Lower lobe of right lung (tissue), 2 donors: ENCODE measurements around the gene NRXN2. TPM values are rescaled to one million over a fixed set of nuclear protein-coding genes. Genes with fewer than 3 reads are reported as not detected.
"Not testable (repeated sequence)": the region's sequence is repeated elsewhere in the genome, so short reads cannot be mapped to it uniquely, and the experiment has no call there.

Source experiments
- ATAC-seq, 2 donors: fragments of 200-7000 bp; cut with Tn5 transposase; one replicate each; pipeline ENCODE4 v1.9.1; 2020 to 2022; ENCODE audit warnings: mild to moderate bottlenecking in 2 of 2, moderate library complexity in 2 of 2
- DNase-seq: peaks from one replicate; pipeline ENCODE4 v3.0.0-alpha.2; 2020
- H3K27ac ChIP-seq: fragments of 200-600 bp; one replicate; pipeline ENCODE4 v1.8.0; 2022
- H3K27me3 ChIP-seq: fragments of 200-600 bp; one replicate; pipeline ENCODE4 v1.8.0; 2022; ENCODE audit warnings: low read depth
- H3K36me3 ChIP-seq: fragments of 200-600 bp; one replicate; pipeline ENCODE4 v1.8.0; 2022; ENCODE audit warnings: mild to moderate bottlenecking
- H3K4me1 ChIP-seq: fragments of 200-600 bp; one replicate; pipeline ENCODE4 v1.8.0; 2022
- H3K4me3 ChIP-seq: fragments of 200-600 bp; one replicate; pipeline ENCODE4 v1.8.0; 2022; ENCODE audit warnings: mild to moderate bottlenecking
- H3K9me3 ChIP-seq: fragments of 200-600 bp; one replicate; pipeline ENCODE4 v1.8.0; 2022
- CTCF ChIP-seq: fragments of 200-600 bp; IDR thresholded peaks from one replicate; pipeline ENCODE4 v1.8.0; 2022; ENCODE audit warnings: antibody characterized with exemption, mild to moderate bottlenecking
- intact Hi-C: fragments of 100-400 bp; cut with DNase I; formaldehyde crosslinking; loops from one replicate; pipeline ENCODE4 v1.11.0; 2022
- total RNA-seq: library from RNA; stranded (reverse); fragmentation: NEBNext Ultra II Directional; extraction: Animal tissue kit (Norgen Biotek cat#: 25700); gene quantifications from one replicate; pipeline ENCODE4 v1.2.1, GENCODE V29; 2021
- donor health status: DM: no; HTN: yes; CAD: no; lungs with severe emphysema.

Gene NRXN2
- total RNA-seq, 1 donor from 2014 or later: 1.7 TPM

- DNase-seq: peak; percentile 22
- ATAC-seq: no peak
- H3K4me1 ChIP-seq: no peaks in the 10 kb centered on the region
- no peaks in the 10 kb centered on the region for H3K36me3 ChIP-seq
- H3K4me3 ChIP-seq: no peak overlapping the region
- peaks cover 4% of the 10 kb centered on the region for H3K27me3 ChIP-seq
- intact Hi-C loops: no loop called here
- H3K27ac ChIP-seq: no peak overlapping the region
- no peak for TF ChIP-seq CTCF
- no peaks in the 10 kb centered on the region for H3K9me3 ChIP-seq
Observed at GRCh38 chr11:64562723-64563351, 160.2 kb downstream of the NRXN2 start.

GRCh38 chr11:64561984-64562722 is 160.8 kb downstream of the NRXN2 start:
- no peaks in the 10 kb centered on the region for H3K9me3 ChIP-seq
- peak; percentile 22 for DNase-seq
- no peak for TF ChIP-seq CTCF
- H3K27ac ChIP-seq: no peak overlapping the region
- intact Hi-C loops: no loop called here
- H3K27me3 ChIP-seq: peaks cover 4% of the 10 kb centered on the region
- H3K4me1 ChIP-seq: no peaks in the 10 kb centered on the region
- no peak for ATAC-seq
- H3K36me3 ChIP-seq: no peaks in the 10 kb centered on the region
- no peak overlapping the region for H3K4me3 ChIP-seq

GRCh38 chr11:64561429-64561828 is 161.6 kb downstream of the NRXN2 start:
- intact Hi-C loops, H3K27ac ChIP-seq, H3K4me1 ChIP-seq, H3K36me3 ChIP-seq, H3K27me3 ChIP-seq, H3K4me3 ChIP-seq, H3K9me3 ChIP-seq, ATAC-seq: not testable (repeated sequence)
- DNase-seq: peak; percentile 3

GRCh38 chr11:64560941-64561340 is 162.1 kb downstream of the NRXN2 start:
- H3K27ac ChIP-seq: no peak overlapping the region
- H3K36me3 ChIP-seq: no peaks in the 10 kb centered on the region
- DNase-seq: peak; percentile 27
- H3K9me3 ChIP-seq: no peaks in the 10 kb centered on the region
- intact Hi-C loops: no loop called here
- H3K4me1 ChIP-seq: no peaks in the 10 kb centered on the region
- H3K27me3 ChIP-seq: peaks cover 4% of the 10 kb centered on the region
- no peak for TF ChIP-seq CTCF
- no peak for ATAC-seq
- no peak overlapping the region for H3K4me3 ChIP-seq

GRCh38 chr11:64560139-64560771 is 162.7 kb downstream of the NRXN2 start:
- no peaks in the 10 kb centered on the region for H3K36me3 ChIP-seq
- TF ChIP-seq CTCF: no peak
- no peak overlapping the region for H3K4me3 ChIP-seq
- no peaks in the 10 kb centered on the region for H3K9me3 ChIP-seq
- H3K27me3 ChIP-seq: peaks cover 4% of the 10 kb centered on the region
- H3K27ac ChIP-seq: no peak overlapping the region
- DNase-seq (no peak), ATAC-seq (no peak)
- peaks cover under 1% of the 10 kb centered on the region for H3K4me1 ChIP-seq
- intact Hi-C loops: no loop called here
